HCT116 (cell line): Measurements from ENCODE around the gene NSMF. TPM values are rescaled to one million over a fixed set of nuclear protein-coding genes. Genes with fewer than 3 reads are reported as not detected.

ENCODE experiments used
- ATAC-seq: fragments of 200-7000 bp; cut with Tn5 transposase; 2 replicates; pipeline ENCODE4 v1.9.1; 2020; ENCODE audit warnings: mild to moderate bottlenecking, moderate library complexity
- BruUV-seq: library from RNA; stranded (reverse); fragments of 400-500 nt; replicated peaks from 2 replicates; lab custom pipeline; 2021; lab: Mats Ljungman, UMichigan
- CTCF ChIA-PET: fragments of 300-600 bp; sonication (Branson Sonifier 250); formaldehyde crosslinking; loops from one replicate; lab custom pipeline; 2021; ENCODE audit warnings: antibody characterized with exemption; lab: Charles Lee
- POLR2A ChIA-PET: fragments of 300-600, 350-600 bp; sonication (Branson Sonifier 250); formaldehyde crosslinking; loops from one replicate; lab custom pipeline; 2021; ENCODE audit warnings: antibody characterized with exemption; lab: Charles Lee
- RAD21 ChIA-PET, 2 experiments: fragments of 300-600 bp; sonication (Branson Sonifier 250); formaldehyde crosslinking; loops; one replicate each; lab custom pipeline; 2023; ENCODE audit warnings: low total read pairs in 2 of 2; ENCODE audit not compliant: uncharacterized antibody in 2 of 2, unreplicated experiment in 2 of 2, low non-redundant PET in 1 of 2; lab: Charles Lee
- DNase-seq: peaks from one replicate; pipeline ENCODE4 v3.0.0-alpha.2; 2010; ENCODE audit warnings: low read depth, low spot score
- H2AFZ ChIP-seq: fragments of 200-600 bp; shearing (Covaris generic), sonication (generic); 2 replicates; pipeline ENCODE4 v1.6.1; 2017; ENCODE audit warnings: low read depth, mixed run types, mixed read lengths, antibody characterized with exemption, low read length; ENCODE audit not compliant: poor library complexity, severe bottlenecking
- H3K27ac ChIP-seq: 2 replicates; pipeline ENCODE4 v1.5.1; 2012; ENCODE audit warnings: low read depth, low read length
- H3K27me3 ChIP-seq: fragments of 200-600 bp; sonication (generic); 2 replicates; pipeline ENCODE4 v1.6.1; 2016; ENCODE audit warnings: mixed run types, low read length, mixed read lengths; ENCODE audit not compliant: insufficient read depth
- H3K36me3 ChIP-seq, 2 experiments: fragments of 200-500 bp in 1 of 2; fragments of 200-600 bp in 1 of 2; sonication (Bioruptor generic) in 1 of 2; sonication (generic) in 1 of 2; 2 replicates each; pipeline versions ENCODE4 v1.5.1 to v1.6.1; 2014 to 2016; ENCODE audit warnings: low read length in 2 of 2, inconsistent platforms in 1 of 2, mixed read lengths in 1 of 2, mixed run types in 1 of 2; ENCODE audit not compliant: insufficient read depth in 2 of 2, control insufficient read depth in 1 of 2
- H3K4me1 ChIP-seq, 2 experiments: fragments of 200-600 bp in 1 of 2; sonication (generic) in 1 of 2; 2 replicates each; pipeline versions ENCODE4 v1.5.1 to v1.6.1; 2012 to 2017; ENCODE audit warnings: low read length in 2 of 2, inconsistent platforms in 1 of 2, mild to moderate bottlenecking in 1 of 2, mixed read lengths in 1 of 2, mixed run types in 1 of 2, moderate library complexity in 1 of 2; ENCODE audit not compliant: insufficient read depth in 2 of 2, control insufficient read depth in 1 of 2
- H3K4me2 ChIP-seq: fragments of 200-600 bp; sonication (generic); 2 replicates; pipeline ENCODE4 v1.6.1; 2017; ENCODE audit warnings: mixed run types, low read length, mixed read lengths
- H3K4me3 ChIP-seq, 2 experiments: fragments of 200-600 bp in 1 of 2; sonication (generic) in 1 of 2; replicated peaks in 1 of 2; 2 replicates each; pipeline ENCODE4 v1.5.1; 2011 to 2016; ENCODE audit warnings: low read length in 2 of 2, control low read depth in 1 of 2, low read depth in 1 of 2, mild to moderate bottlenecking in 1 of 2, mixed read lengths in 1 of 2, mixed run types in 1 of 2
- H3K79me2 ChIP-seq: fragments of 200-600 bp; sonication (generic); 2 replicates; pipeline ENCODE4 v1.6.1; 2017; ENCODE audit warnings: mild to moderate bottlenecking, mixed run types, low read length, moderate library complexity, mixed read lengths; ENCODE audit not compliant: insufficient read depth
- H3K9ac ChIP-seq: fragments of 200-600 bp; sonication (generic); 2 replicates; pipeline ENCODE4 v1.6.1; 2016; ENCODE audit warnings: low read length, mixed read lengths
- H3K9me2 ChIP-seq: fragments of 200-600 bp; sonication (generic), shearing (Covaris generic); 2 replicates; pipeline ENCODE4 v1.6.1; 2017; ENCODE audit warnings: mixed run types, mild to moderate bottlenecking, moderate library complexity; ENCODE audit not compliant: insufficient read depth
- H3K9me3 ChIP-seq, 2 experiments: fragments of 200-500 bp in 1 of 2; fragments of 200-600 bp in 1 of 2; sonication (Bioruptor generic) in 1 of 2; sonication (generic) in 1 of 2; 2 replicates each; pipeline ENCODE4 v1.6.1; 2014 to 2017; ENCODE audit warnings: low read length in 2 of 2, mixed read lengths in 2 of 2, inconsistent platforms in 1 of 2, low read depth in 1 of 2, mild to moderate bottlenecking in 1 of 2, mixed run types in 1 of 2, moderate library complexity in 1 of 2; ENCODE audit not compliant: control insufficient read depth in 1 of 2, insufficient read depth in 1 of 2
- H4K20me1 ChIP-seq: fragments of 200-600 bp; sonication (generic), shearing (Covaris generic); 2 replicates; pipeline ENCODE4 v1.6.1; 2017; ENCODE audit warnings: mixed run types, mild to moderate bottlenecking, moderate library complexity; ENCODE audit not compliant: insufficient read depth
- ATF3 ChIP-seq: IDR thresholded peaks from 2 replicates; pipeline ENCODE4 v1.6.1; 2012
- CBX3 ChIP-seq: IDR thresholded peaks from 2 replicates; pipeline ENCODE4 v1.6.1; 2012; ENCODE audit warnings: low read depth
- EGR1 ChIP-seq: IDR thresholded peaks from 2 replicates; pipeline ENCODE4 v1.6.1; 2012; ENCODE audit warnings: low read depth
- EZH2 ChIP-seq: fragments of 200-600 bp; sonication (generic); IDR thresholded peaks from 2 replicates; pipeline ENCODE4 v1.6.1; 2017; ENCODE audit warnings: antibody characterized with exemption, mixed run types
- EZH2phosphoT487 ChIP-seq: fragments of 200-600 bp; IDR thresholded peaks from 2 replicates; pipeline ENCODE4 v1.6.1; 2018; ENCODE audit warnings: antibody characterized with exemption, borderline replicate concordance
- JUND ChIP-seq: IDR thresholded peaks from 2 replicates; pipeline ENCODE4 v1.6.1; 2012
- MAX ChIP-seq: IDR thresholded peaks from 2 replicates; pipeline ENCODE4 v1.6.1; 2012
- POLR2A ChIP-seq: IDR thresholded peaks from 2 replicates; pipeline ENCODE4 v1.7.0; 2011; ENCODE audit warnings: borderline replicate concordance; ENCODE audit not compliant: insufficient read depth, insufficient read length; ENCODE audit errors: extremely low read depth
- POLR2AphosphoS5 ChIP-seq: IDR thresholded peaks from 2 replicates; pipeline ENCODE4 v1.6.1; 2011; ENCODE audit warnings: mild to moderate bottlenecking, low read depth, low read length, moderate library complexity
- RAD21 ChIP-seq: IDR thresholded peaks from 2 replicates; pipeline ENCODE4 v1.6.1; 2012; ENCODE audit warnings: low read depth, mild to moderate bottlenecking
- SIN3A ChIP-seq: IDR thresholded peaks from 2 replicates; pipeline ENCODE4 v1.6.1; 2012; ENCODE audit warnings: low read depth
- SRF ChIP-seq: IDR thresholded peaks from 2 replicates; pipeline ENCODE4 v1.6.1; 2012; ENCODE audit warnings: low read depth
- TCF7L2 ChIP-seq: IDR thresholded peaks from 2 replicates; pipeline ENCODE4 v1.7.0; 2011; ENCODE audit warnings: borderline replicate concordance, inconsistent platforms; ENCODE audit not compliant: insufficient read depth, insufficient read length; ENCODE audit errors: extremely low read depth
- YY1 ChIP-seq: IDR thresholded peaks from 2 replicates; pipeline ENCODE4 v1.6.1; 2011; ENCODE audit warnings: low read length, low read depth, moderate library complexity, mild to moderate bottlenecking; ENCODE audit not compliant: insufficient replicate concordance; ENCODE audit errors: extremely low read depth
- ZBTB33 ChIP-seq: IDR thresholded peaks from 2 replicates; pipeline ENCODE4 v1.6.1; 2011; ENCODE audit warnings: mild to moderate bottlenecking, low read length, moderate library complexity; ENCODE audit not compliant: insufficient replicate concordance; ENCODE audit errors: extremely low read depth
- ZFX ChIP-seq: fragments of 450-650 bp; IDR thresholded peaks from 2 replicates; pipeline ENCODE4 v1.6.1; 2017
- ZNF274 ChIP-seq: fragments of 200-500 bp; sonication (Bioruptor generic); IDR thresholded peaks from 2 replicates; pipeline ENCODE4 v1.6.1; 2014; ENCODE audit warnings: mild to moderate bottlenecking, low read depth, low read length, inconsistent platforms
- intact Hi-C: fragments of 100-400 bp; cut with micrococcal nuclease; formaldehyde crosslinking; loops from 2 replicates; pipeline ENCODE4 v1.10.0; 2022
- total RNA-seq: library from RNA; stranded (reverse); gene quantifications from one replicate; pipeline ENCODE4 v1.2.1, GENCODE V29; 2021; ENCODE audit not compliant: unreplicated experiment

NSMF gene
- total RNA-seq, 1 experiment from 2014 or later: 81.9 TPM

- no peaks in the 10 kb centered on the region for H3K9me2 ChIP-seq
- DNase-seq: no peak
- no peak overlapping the region for H3K4me2 ChIP-seq
- no peaks in the 10 kb centered on the region for H4K20me1 ChIP-seq
- H3K27me3 ChIP-seq: no peaks in the 10 kb centered on the region
- no peak overlapping the region for H2AFZ ChIP-seq
- ATAC-seq: no peak
- intact Hi-C loops: no loop called here
- H3K36me3 ChIP-seq: no peaks in the 10 kb centered on the region
- peaks cover 29 to 39% of the 10 kb centered on the region in 2 experiments for H3K4me1 ChIP-seq
- H3K9ac ChIP-seq: no peak overlapping the region
- BruUV-seq: no TSS peak
- RAD21 ChIA-PET: no interaction called here
- H3K27ac ChIP-seq: no peak overlapping the region
- H3K79me2 ChIP-seq: peaks cover 49% of the 10 kb centered on the region
- POLR2A ChIA-PET: no interaction called here
- H3K9me3 ChIP-seq: no peaks in the 10 kb centered on the region
- TF ChIP-seq TCF7L2: no peak
- no peak for TF ChIP-seq EGR1
- TF ChIP-seq ZNF274: no peak
- no peak for TF ChIP-seq ZBTB33
- TF ChIP-seq ATF3: no peak
- TF ChIP-seq POLR2AphosphoS5: no peak
- TF ChIP-seq EZH2phosphoT487: no peak
- TF ChIP-seq RAD21: no peak
- TF ChIP-seq JUND: no peak
- TF ChIP-seq CBX3: no peak
- no peak for TF ChIP-seq SIN3A
- TF ChIP-seq SRF: no peak
- TF ChIP-seq EZH2: no peak
- TF ChIP-seq MAX: no peak
- TF ChIP-seq POLR2A: no peak
- TF ChIP-seq ZFX: no peak
- TF ChIP-seq YY1: no peak
- CTCF ChIA-PET: no interaction called here
- H3K4me3 ChIP-seq: no peak overlapping the region
Observed at GRCh38 chr9:137416006-137416562, 43.0 kb downstream of the NSMF start.
